Measurements from ENCODE around the gene PPP4R2. TPM values are rescaled to one million over a fixed set of nuclear protein-coding genes. Genes with fewer than 3 reads are reported as not detected.

PPP4R2 gene
- total and polyA plus RNA-seq, 10 of the 15 experiments (the other 5 are each of a cell fraction or from before 2014, with no cell fraction given): 16.7 to 83.4 (median 38.9) TPM

DNA sequence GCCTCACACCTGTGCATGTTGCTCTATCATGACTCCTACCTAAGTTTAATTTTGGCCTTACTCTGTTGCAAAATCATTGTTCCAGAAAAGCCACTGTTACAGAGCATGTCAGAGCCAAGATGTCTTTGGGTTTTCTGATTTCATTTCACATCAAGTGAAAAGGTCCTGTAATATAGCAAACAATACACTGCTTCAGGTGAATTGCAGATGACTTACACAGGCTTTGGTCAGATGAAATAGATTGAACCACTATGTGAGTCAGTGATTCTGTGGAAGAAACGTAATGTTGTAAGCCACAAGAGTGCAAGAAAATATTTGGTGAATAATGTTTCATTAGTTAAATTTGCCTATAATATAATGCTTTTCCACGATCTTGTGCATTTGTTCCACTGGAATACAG lies 87.6 kb downstream of the PPP4R2 start:
- Histone ChIP-seq H3K4me2 (ENCODE audit: control insufficient read depth, insufficient read depth) (no peak overlapping the region), H4K20me1 (ENCODE audit: control insufficient read depth, insufficient read depth) (no peaks in the 10 kb centered on the region), H3K27me3 (replicated peaks in 1 of 2; ENCODE audit: control insufficient read depth in 2 of 2, insufficient read depth in 2 of 2, low read length in 1 of 2) (no peaks in the 10 kb centered on the region), H3K4me3 (no peak overlapping the region), H3K79me2 (ENCODE audit: control insufficient read depth, insufficient read depth, low read length) (no peaks in the 10 kb centered on the region), H3K9me3 (replicated peaks; ENCODE audit: control insufficient read depth, insufficient read depth, low read length) (no peaks in the 10 kb centered on the region), H3K36me3 (ENCODE audit: control insufficient read depth in 2 of 2, insufficient read depth in 2 of 2, low read length in 1 of 2) (no peaks in the 10 kb centered on the region), H3K27ac (ENCODE audit: control insufficient read depth, insufficient read depth) (no peak overlapping the region), H3K9ac (ENCODE audit: control insufficient read depth, insufficient read depth, low read length) (no peak overlapping the region), H2AFZ (ENCODE audit: control insufficient read depth, low read depth, low read length) (no peak overlapping the region), H3K4me1 (ENCODE audit: control insufficient read depth, insufficient read depth, low read length) (0 out of 2 replicates have a peak, but pooled peaks cover 3% of the 10 kb centered on the region)
- ChIA-PET SMC1A (ENCODE audit: uncharacterized antibody, unreplicated experiment) (interaction anchor here (0.9 to 2.5 kb wide), 2 partner anchors 144 to 233 kb away, joined by 3 to 13 read pairs; no protein-coding TSS in a partner anchor), CTCF (interaction anchor here (0.6 to 6.1 kb wide), 5 partner anchors 21 to 497 kb away, joined by 3 to 54 read pairs (median 4); no protein-coding TSS in a partner anchor), POLR2A (no interaction called here), RAD21 (ENCODE audit: unreplicated experiment) (interaction anchor here (1.6 kb wide), 1 partner anchor 11 kb away, joined by 3 read pairs; no protein-coding TSS in a partner anchor)
- no peak for DNase-seq (ENCODE audit: low read depth, low spot score)
- in situ Hi-C loops (cut with MboI) (loop anchor here (5.0 to 10.0 kb wide), 4 partner anchors 147 to 1349 kb away; no protein-coding TSS in a partner anchor), intact Hi-C loops (cut with micrococcal nuclease; ENCODE audit: unreplicated experiment) (loop anchor here (2.0 kb wide), 1 partner anchor 417 kb away; no protein-coding TSS in a partner anchor)
- no peak for ATAC-seq
- TF ChIP-seq RAD21 (IDR thresholded peaks at IDR 0.05; ENCODE audit: insufficient read depth, low read depth, low read length) (no peak), MYC (IDR thresholded peaks at IDR 0.05; ENCODE audit: insufficient read depth, insufficient read length, insufficient replicate concordance, low read length, severe bottlenecking) (no peak)
- TF ChIP-seq, protein P1, sequence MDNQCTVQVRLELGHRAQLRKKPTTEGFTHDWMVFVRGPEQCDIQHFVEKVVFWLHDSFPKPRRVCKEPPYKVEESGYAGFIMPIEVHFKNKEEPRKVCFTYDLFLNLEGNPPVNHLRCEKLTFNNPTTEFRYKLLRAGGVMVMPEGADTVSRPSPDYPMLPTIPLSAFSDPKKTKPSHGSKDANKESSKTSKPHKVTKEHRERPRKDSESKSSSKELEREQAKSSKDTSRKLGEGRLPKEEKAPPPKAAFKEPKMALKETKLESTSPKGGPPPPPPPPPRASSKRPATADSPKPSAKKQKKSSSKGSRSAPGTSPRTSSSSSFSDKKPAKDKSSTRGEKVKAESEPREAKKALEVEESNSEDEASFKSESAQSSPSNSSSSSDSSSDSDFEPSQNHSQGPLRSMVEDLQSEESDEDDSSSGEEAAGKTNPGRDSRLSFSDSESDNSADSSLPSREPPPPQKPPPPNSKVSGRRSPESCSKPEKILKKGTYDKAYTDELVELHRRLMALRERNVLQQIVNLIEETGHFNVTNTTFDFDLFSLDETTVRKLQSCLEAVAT (IDR thresholded peaks at IDR 0.05): no peak
- 62% methylated on average over 2 of the region's 2 CpGs for WGBS (ENCODE audit: insufficient coverage, insufficient replicate concordance, low lambda C conversion rate, missing lambda C conversion rate)
- no TSS peak for BruUV-seq (replicated peaks)
- no peak for FAIRE-seq

DNA sequence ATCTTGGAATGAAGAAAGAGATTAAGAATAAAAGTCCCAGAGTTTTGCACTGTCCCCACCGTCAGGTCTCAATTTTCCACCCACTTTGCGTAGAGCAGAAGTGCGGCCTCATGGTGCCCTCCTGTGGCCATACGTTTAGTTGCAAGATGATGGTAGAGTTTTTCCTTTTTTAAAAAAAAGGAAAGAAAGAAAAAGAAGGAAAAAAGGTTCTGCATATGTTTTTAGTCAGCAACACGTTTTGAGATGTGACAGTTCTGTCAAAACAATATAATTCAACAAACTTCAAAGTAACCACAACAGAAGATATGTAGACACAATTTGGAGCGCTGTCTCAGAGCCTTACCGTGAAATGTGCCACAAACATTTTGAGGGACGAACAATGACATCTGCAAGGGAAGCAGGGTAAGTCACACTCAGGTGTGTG lies 89.5 kb downstream of the PPP4R2 start:
- Histone ChIP-seq H3K27me3 (replicated peaks in 1 of 2; ENCODE audit: control insufficient read depth in 2 of 2, insufficient read depth in 2 of 2, low read length in 1 of 2) (no peaks in the 10 kb centered on the region), H3K4me2 (ENCODE audit: control insufficient read depth, insufficient read depth) (no peak overlapping the region), H2AFZ (ENCODE audit: control insufficient read depth, low read depth, low read length) (no peak overlapping the region), H3K9ac (ENCODE audit: control insufficient read depth, insufficient read depth, low read length) (no peak overlapping the region), H4K20me1 (ENCODE audit: control insufficient read depth, insufficient read depth) (no peaks in the 10 kb centered on the region), H3K27ac (ENCODE audit: control insufficient read depth, insufficient read depth) (no peak overlapping the region), H3K36me3 (ENCODE audit: control insufficient read depth in 2 of 2, insufficient read depth in 2 of 2, low read length in 1 of 2) (no peaks in the 10 kb centered on the region), H3K9me3 (replicated peaks; ENCODE audit: control insufficient read depth, insufficient read depth, low read length) (no peaks in the 10 kb centered on the region), H3K4me1 (ENCODE audit: control insufficient read depth, insufficient read depth, low read length) (no peaks in the 10 kb centered on the region), H3K4me3 (no peak overlapping the region), H3K79me2 (ENCODE audit: control insufficient read depth, insufficient read depth, low read length) (no peaks in the 10 kb centered on the region)
- RAD21 ChIA-PET (ENCODE audit: unreplicated experiment): interaction anchor here (0.6 to 3.3 kb wide), 15 partner anchors 29 to 1376 kb away, joined by 3 to 26 read pairs (median 5); no protein-coding TSS in a partner anchor
- in situ Hi-C loops (cut with MboI): loop anchor here (5.0 to 10.0 kb wide), 4 partner anchors 234 to 1351 kb away; no protein-coding TSS in a partner anchor
- intact Hi-C loops (cut with micrococcal nuclease; ENCODE audit: unreplicated experiment): loop anchor here (1.0 to 2.0 kb wide), 3 partner anchors 148 to 1375 kb away; no protein-coding TSS in a partner anchor
- POLR2A ChIA-PET: no interaction called here
- no peak for DNase-seq (ENCODE audit: low read depth, low spot score)
- ATAC-seq: peak; percentile 76
- FAIRE-seq: peak; percentile 38
- 31% methylated on average over 8 of the region's 8 CpGs for WGBS (ENCODE audit: insufficient coverage, insufficient replicate concordance, low lambda C conversion rate, missing lambda C conversion rate)
- CTCF ChIA-PET: interaction anchor here (0.5 to 6.1 kb wide), 35 partner anchors 9 to 1375 kb away, joined by 3 to 54 read pairs (median 3); no protein-coding TSS in a partner anchor
- BruUV-seq (replicated peaks): no TSS peak
- SMC1A ChIA-PET (ENCODE audit: uncharacterized antibody, unreplicated experiment): interaction anchor here (0.6 to 3.5 kb wide), 15 partner anchors 9 to 1375 kb away, joined by 3 to 24 read pairs (median 4); no protein-coding TSS in a partner anchor
- TF ChIP-seq SMC3 (IDR thresholded peaks at IDR 0.05; ENCODE audit: borderline replicate concordance, low read length) (peak; percentile 88), STAT1 (conservative IDR thresholded peaks at IDR 0.05) (no peak), RAD21 (IDR thresholded peaks at IDR 0.05; ENCODE audit: insufficient read depth, low read depth, low read length) (peak; percentile 98), NR2C2 (IDR thresholded peaks at IDR 0.05; ENCODE audit: borderline replicate concordance, control insufficient read depth, insufficient read length, low read depth) (no peak), NR2C1 (IDR thresholded peaks at IDR 0.05) (no peak)
- TF ChIP-seq, protein P2, sequence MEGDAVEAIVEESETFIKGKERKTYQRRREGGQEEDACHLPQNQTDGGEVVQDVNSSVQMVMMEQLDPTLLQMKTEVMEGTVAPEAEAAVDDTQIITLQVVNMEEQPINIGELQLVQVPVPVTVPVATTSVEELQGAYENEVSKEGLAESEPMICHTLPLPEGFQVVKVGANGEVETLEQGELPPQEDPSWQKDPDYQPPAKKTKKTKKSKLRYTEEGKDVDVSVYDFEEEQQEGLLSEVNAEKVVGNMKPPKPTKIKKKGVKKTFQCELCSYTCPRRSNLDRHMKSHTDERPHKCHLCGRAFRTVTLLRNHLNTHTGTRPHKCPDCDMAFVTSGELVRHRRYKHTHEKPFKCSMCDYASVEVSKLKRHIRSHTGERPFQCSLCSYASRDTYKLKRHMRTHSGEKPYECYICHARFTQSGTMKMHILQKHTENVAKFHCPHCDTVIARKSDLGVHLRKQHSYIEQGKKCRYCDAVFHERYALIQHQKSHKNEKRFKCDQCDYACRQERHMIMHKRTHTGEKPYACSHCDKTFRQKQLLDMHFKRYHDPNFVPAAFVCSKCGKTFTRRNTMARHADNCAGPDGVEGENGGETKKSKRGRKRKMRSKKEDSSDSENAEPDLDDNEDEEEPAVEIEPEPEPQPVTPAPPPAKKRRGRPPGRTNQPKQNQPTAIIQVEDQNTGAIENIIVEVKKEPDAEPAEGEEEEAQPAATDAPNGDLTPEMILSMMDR (IDR thresholded peaks at IDR 0.05 in 2 of 3, conservative IDR thresholded peaks at IDR 0.05 in 1 of 3; ENCODE audit: control insufficient read depth in 2 of 3, extremely low read depth in 1 of 3, insufficient read depth in 1 of 3, low read depth in 3 of 3, low read length in 3 of 3): peak; percentile 67 to 89 (median 72)
- TF ChIP-seq, protein P3, sequence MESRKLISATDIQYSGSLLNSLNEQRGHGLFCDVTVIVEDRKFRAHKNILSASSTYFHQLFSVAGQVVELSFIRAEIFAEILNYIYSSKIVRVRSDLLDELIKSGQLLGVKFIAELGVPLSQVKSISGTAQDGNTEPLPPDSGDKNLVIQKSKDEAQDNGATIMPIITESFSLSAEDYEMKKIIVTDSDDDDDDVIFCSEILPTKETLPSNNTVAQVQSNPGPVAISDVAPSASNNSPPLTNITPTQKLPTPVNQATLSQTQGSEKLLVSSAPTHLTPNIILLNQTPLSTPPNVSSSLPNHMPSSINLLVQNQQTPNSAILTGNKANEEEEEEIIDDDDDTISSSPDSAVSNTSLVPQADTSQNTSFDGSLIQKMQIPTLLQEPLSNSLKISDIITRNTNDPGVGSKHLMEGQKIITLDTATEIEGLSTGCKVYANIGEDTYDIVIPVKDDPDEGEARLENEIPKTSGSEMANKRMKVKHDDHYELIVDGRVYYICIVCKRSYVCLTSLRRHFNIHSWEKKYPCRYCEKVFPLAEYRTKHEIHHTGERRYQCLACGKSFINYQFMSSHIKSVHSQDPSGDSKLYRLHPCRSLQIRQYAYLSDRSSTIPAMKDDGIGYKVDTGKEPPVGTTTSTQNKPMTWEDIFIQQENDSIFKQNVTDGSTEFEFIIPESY (IDR thresholded peaks at IDR 0.05): peak; percentile 52; the same call in 1 of the 2 replicates
